GM18951 (cell line): ENCODE data around the gene SERTAD3.
"Not testable (repeated sequence)": the region's sequence is repeated elsewhere in the genome, so short reads cannot be mapped to it uniquely, and the experiment has no call there.

Experiments
- POLR2A ChIP-seq: IDR thresholded peaks from 4 replicates; pipeline ENCODE4 v1.6.1; 2011; ENCODE audit warnings: mild to moderate bottlenecking; ENCODE audit not compliant: insufficient read length, insufficient read depth; ENCODE audit errors: extremely low read depth
- in situ Hi-C: fragments of 300-500 bp; cut with MboI; formaldehyde crosslinking; loops from one replicate; pipeline ENCODE4 v1.12.0; 2022; ENCODE audit warnings: low sequenced_read_pairs, mixed read lengths, inconsistent platforms; ENCODE audit not compliant: unreplicated experiment

Gene SERTAD3

DNA sequence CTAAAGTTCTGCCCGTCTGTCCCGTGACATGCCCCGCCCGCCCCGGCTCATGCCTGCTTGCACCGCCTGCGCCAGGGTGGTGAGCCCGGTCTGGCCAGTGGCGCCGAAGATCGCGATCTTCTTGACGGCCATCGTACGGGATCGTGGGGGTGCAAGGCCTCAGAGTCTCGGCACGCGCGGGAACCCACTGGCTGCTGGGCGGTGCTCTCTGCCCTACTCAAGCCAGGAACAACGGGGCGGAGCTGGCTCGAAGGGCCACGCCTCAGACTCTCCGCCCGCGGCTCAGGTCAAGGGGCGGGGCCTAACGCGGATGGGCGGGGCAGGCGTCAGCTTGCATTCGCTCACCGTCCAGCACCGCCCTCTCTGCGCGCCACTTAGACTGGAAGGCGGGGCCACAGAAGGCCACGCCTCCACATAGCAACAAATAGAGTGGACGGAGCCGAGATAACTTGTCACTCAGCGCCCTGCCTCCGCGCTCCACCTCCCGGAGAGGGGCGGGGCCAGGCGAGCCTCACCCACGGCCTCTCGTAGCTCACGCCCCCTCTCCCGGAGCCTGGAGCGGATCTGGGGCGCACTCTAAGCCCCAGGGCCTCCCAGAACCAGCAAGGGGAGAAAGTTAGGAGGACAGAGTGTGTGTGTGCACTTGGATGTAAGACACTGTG, 21.6 kb upstream of the SERTAD3 start, which contains the start of gene BLVRB:
TSS of gene BLVRB (minus strand) at position 189 of the 662 bp plus-strand sequence. CDS start at position 132, 57 bp downstream.
- in situ Hi-C loops, result no loop called here
- TF ChIP-seq POLR2A, result peak; percentile 72

DNA sequence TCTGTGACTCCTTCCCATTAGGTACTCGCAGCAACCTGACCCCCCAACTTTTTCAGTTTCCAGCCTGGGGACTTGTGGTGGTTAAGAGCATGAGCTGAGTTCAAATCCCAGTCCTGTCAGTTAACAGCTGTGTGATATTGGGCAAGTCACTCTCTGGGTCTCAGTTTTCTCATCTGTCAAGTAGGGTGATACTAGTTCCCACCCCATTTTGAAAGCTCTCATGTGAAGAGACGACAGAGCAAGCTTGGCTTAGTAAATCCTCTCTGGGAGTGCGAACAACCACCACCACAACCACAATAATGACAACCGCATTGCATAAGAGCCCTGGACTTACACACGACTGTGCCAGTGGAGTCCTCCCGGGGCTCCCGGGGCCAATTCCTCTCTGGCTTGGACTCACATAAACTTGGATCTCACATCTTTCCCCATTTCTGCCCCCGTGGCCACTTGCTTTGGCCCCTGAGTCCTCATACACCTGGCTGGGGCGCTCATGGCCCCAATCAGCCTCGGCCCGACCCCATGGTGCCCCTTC, 21.0 kb upstream of the SERTAD3 start:
- TF ChIP-seq POLR2A, result no peak
- in situ Hi-C loops, result no loop called here

DNA sequence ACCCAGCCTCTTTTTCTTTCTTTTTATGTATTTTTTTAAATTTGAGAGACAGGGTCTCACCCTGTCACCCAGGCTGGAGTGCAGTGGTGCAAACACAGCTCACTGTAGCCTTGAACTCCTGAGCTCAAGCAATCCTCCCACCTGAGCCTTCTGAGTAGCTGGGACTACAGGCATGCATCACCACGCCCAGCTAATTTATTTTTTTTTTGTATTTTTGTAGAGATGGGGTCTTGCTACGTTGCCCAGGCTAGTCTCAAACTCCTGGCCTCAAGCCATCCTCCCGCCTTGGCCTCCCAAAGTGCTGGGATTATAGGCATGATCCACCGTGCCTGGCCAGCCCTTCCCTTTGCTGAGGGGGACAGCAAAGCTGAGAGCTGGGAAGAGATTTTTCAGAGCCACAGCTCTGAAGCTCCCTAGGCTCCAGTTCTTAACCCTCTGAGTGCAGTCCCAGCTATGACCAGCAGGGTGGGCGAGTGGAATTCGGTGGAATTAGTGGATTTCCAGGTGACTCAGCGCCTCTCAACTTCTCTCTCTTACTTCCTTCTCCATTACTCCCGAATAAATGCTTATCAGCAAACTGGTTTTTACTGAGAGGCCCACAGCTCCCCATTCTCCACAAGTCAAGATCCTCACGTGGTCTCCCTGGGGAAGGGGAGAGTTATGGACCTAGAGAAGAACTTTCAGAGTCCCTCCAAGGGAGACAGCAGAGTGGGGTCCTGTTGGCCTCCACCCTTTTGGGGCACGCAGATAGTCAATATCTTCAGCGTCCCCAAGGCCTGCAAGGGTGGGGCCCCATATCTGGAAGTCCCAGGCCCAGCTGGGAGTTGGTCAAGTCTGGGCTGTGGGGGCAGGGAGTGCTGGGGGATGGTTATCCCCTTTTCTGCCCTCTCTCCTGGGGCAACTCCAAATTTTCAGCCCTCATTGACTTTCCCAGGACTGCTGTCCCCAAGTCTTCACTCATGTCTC, 20.2 kb upstream of the SERTAD3 start:
- TF ChIP-seq POLR2A, result no peak
- in situ Hi-C loops, result no loop called here

DNA sequence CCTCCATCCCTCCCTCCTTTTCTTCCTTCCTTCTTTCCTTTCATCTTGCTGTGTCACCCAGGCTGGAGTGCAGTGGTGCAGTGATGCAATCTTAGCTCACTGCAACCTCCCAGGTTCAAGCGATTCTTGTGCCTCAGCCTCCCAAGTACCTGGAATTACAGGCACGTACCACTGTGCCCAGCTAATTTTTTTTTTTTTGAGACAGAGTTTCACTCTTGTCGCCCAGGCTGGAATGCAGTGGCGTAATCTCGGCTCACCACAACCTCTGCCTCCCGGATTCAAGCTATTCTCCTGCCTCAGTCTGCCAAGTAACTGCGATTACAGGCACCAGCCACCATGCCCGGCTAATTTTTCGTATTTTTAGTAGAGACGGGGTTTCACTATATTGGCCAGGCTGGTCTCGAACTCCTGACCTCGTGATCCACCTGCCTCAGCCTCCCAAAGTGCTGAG, 19.5 kb upstream of the SERTAD3 start:
- in situ Hi-C loops, result not testable (repeated sequence)

DNA sequence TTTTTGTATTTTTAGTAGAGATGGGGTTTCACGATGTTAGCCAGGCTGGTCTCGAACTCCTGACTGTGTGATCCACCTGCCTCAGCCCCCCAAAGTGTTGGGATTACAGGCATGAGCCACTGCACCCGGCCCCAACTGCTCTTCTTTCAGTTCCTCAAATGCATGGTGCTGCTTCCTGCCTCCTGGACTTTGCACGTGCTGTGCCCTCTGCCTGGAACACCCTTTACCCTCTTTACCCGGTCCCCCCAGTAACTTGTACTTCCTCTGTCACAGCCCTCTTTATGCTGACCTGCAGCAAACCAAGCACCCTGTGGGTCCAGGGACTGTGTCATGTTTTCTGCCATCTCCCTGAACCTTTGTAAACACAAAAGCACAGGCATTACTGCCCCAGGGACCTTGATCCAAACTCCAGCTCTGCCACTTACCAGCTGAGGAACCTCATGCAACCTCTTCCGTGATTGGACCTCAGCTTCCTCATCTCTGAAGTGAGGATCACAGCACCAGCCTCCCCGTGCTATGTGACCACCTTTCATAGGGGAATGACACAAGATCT, 17.6 kb upstream of the SERTAD3 start:
- no peak for TF ChIP-seq POLR2A
- in situ Hi-C loops, result no loop called here

DNA sequence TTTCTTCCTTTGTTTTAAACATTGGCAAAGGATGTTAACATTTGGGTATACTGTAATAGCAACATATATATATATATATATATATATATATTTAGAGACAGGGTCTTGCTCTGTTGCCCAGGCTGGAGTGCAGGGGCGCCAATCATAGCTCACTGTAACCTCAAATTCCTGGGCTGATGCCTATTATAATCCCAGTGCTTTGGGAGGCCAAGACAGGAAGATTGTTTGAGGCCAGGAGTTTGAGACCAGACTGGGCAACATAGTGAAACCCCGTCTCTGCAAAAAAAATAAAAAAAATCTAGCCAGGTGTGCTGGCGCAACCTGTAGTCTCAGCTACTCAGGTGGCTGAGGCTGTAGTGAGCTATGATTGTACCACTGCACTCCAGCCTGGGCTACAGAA, 16.1 kb upstream of the SERTAD3 start:
- in situ Hi-C loops, result no loop called here
- no peak for TF ChIP-seq POLR2A

DNA sequence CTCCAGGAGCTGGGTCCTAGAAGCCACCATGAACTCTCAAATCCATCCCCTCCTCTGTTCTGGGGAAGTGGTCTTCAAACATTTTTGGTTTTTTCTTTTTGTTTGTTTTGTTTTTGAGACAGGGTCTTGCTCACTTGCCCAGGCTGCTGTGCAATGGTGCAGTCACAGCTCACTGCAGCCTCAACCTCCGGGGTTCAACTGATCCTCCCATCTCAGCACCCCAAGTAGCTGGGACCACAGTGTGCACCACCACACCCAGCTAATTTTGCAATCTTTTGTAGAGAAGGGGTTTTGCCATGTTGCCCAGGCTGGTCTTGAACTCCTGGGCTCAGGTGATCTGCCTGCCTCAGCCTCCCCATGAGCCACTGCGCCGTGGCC, 14.5 kb upstream of the SERTAD3 start:
- TF ChIP-seq POLR2A, result no peak
- in situ Hi-C loops, result no loop called here

DNA sequence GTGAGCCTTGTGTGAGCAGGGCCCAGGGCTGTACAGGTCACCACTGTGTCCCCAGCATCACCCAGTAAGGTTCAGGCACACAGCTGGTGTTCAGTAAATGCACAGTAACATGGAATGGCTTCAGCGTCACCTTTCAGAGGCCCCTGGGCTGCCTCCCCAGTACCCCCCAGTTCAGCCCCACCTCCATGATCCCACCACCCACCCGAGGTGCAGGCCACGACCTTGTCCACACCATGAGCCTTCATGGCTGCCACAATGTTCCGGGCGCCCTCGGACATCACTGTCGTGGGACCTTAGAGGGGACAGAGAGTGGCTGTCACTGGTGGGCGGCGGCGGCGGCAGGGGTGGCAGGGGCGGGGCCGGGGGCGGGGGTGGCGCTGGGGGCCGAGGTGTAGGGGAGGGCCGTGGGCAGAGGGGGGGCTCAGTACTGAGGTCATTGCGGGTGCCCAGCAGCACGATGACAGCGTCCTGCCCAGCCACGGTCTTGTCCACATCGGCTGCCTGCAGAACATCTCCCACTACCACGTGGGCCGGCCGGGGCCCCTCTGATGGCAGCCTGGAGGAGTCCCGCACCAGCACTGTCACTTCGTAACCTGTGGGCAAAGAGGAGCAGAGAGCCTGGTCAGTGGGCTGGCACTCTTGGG, 13.9 kb upstream of the SERTAD3 start:
- TF ChIP-seq POLR2A, result no peak
- in situ Hi-C loops, result no loop called here

DNA sequence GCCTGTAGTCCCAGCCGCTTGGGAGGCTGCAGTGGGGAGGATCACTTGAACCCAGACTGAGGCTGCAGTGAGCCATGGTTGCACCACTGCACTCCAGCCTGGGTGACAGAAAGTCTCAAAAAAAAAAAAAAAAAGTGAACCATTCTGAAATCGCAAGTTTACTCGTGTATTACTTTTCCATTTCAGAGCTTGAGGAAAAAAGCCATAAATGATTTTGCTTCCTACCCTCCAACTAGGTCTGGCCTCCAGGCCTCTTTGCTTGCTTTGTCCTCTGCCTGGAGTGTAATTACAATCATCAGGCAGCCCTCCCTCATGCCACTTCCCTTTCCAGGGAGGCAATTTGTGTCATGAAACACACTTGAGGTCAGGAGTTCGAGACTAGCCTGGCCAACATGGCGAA, 12.9 kb upstream of the SERTAD3 start:
- in situ Hi-C loops, result no loop called here
- TF ChIP-seq POLR2A, result no peak

DNA sequence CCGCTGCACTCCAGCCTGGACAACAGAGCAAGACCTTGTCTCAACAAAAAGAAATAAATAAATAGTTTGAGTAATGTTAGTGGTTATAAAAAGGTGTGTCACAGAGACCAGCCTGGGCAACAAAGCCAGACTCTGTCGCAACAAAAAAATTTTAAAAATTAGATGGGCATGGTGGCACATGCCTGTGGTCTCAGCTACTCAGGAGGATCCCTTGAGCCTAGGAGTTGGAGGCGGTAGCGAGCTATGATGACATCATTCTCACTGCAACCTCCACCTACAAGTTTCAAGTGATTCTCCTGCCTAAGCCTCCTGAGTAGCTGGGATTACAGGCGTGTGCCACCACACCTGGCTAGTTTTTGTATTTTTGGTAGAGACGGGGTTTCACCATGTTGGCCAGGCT, 9.8 kb upstream of the SERTAD3 start:
- in situ Hi-C loops, result not testable (repeated sequence)

DNA sequence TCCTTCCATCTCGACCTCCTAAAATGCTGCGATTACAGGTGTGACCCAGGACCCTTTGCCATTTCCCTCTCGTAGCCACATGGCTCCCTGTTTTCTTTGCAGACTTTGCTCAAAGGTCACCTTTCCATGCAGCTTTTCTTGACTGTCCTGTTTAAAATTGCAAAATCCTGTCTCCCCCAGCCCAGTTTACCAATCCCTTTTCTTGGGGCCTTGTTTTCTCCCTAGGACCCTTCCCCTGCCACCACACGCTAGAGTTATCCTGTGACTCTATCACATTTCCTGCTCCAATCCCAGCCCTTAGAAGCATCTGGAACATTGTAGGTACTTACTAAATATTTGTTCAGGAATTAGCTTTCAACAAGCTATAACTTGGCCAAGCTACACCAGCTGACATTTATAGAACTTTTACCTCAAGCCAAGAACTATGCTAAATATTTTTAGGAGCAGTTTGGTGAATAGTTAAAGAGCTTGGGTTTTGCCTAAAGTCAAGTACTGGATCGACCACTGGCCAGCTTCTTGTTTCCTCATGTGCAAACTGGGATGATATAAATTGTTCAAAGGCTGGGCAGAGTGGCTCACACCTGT, 9.1 kb upstream of the SERTAD3 start:
- TF ChIP-seq POLR2A, result no peak
- in situ Hi-C loops, result no loop called here

DNA sequence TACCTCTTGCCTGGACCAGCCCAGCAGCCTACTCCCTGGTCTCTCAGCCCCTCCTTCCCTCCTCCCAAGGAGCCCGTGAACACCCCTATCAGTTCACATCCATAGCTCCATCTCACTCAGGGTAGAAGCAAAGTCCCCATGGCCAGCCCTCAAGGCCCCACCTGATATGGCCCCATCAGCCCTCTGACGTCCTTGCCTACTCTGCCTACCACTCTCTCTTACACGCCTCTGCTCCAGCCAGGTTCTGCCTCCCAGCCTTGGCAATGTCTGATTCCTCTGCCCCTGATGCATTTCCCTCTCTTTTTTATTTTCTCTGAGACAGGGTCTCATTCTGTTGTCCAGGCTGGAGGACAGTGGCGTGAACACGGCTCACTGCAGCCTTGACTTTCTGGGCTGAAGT, 7.9 kb upstream of the SERTAD3 start:
- no peak for TF ChIP-seq POLR2A
- in situ Hi-C loops, result no loop called here

DNA sequence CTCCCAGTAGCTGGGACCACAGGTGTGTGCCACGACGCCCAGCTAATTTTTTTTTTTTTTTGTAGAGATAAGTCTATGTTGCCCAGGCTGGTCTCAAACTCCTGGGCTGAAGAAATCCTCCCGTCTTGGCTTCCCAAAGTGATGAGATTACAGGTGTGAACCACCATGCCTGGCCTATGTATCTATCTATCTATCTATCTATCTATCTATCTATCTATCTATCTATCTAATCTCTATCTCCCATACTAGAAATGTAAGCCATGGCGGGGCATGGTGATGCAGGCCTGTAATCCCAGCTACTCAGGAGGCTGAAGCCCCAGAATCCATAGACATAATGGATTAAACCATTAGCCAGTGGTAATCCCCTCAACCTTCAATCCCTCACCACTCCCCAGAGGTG, 6.5 kb upstream of the SERTAD3 start:
- no peak for TF ChIP-seq POLR2A
- in situ Hi-C loops, result no loop called here
